H9 (cell line): Measurements from ENCODE around the gene SLC7A1. TPM values are rescaled to one million over a fixed set of nuclear protein-coding genes. Genes with fewer than 3 reads are reported as not detected.

Source experiments
- DNase-seq: peaks from one replicate; pipeline ENCODE4 v3.0.0-alpha.2; 2017
- H2AFZ ChIP-seq: one replicate; pipeline ENCODE4 v1.6.1; 2013; ENCODE audit warnings: mild to moderate bottlenecking, low read length, control low read depth, moderate library complexity
- H2AK5ac ChIP-seq: 2 replicates; pipeline ENCODE4 v1.6.1; 2013; ENCODE audit warnings: low read length, control low read depth, mixed read lengths; ENCODE audit not compliant: insufficient read length
- H2BK120ac ChIP-seq: one replicate; pipeline ENCODE4 v1.6.1; 2013; ENCODE audit warnings: low read depth, mild to moderate bottlenecking, low read length, control low read depth, inconsistent platforms; ENCODE audit not compliant: poor library complexity, severe bottlenecking
- H2BK12ac ChIP-seq: 2 replicates; pipeline ENCODE4 v1.6.1; 2013; ENCODE audit warnings: low read length, control low read depth, mixed read lengths, low read depth; ENCODE audit not compliant: insufficient read length
- H2BK15ac ChIP-seq: 2 replicates; pipeline ENCODE4 v1.6.1; 2013; ENCODE audit warnings: low read depth, low read length, control low read depth
- H2BK20ac ChIP-seq: one replicate; pipeline ENCODE4 v1.6.1; 2013; ENCODE audit warnings: low read depth, mild to moderate bottlenecking, low read length, control low read depth, inconsistent platforms; ENCODE audit not compliant: poor library complexity, severe bottlenecking
- H2BK5ac ChIP-seq: 2 replicates; pipeline ENCODE4 v1.6.1; 2013; ENCODE audit warnings: low read length, control low read depth, mixed read lengths; ENCODE audit not compliant: insufficient read length
- H3K14ac ChIP-seq: 2 replicates; pipeline ENCODE4 v1.6.1; 2013; ENCODE audit warnings: low read length, control low read depth; ENCODE audit not compliant: insufficient read depth
- H3K18ac ChIP-seq: 2 replicates; pipeline ENCODE4 v1.6.1; 2013; ENCODE audit warnings: low read depth, mild to moderate bottlenecking, mixed read lengths, low read length, control low read depth; ENCODE audit not compliant: insufficient read length
- H3K23ac ChIP-seq: 2 replicates; pipeline ENCODE4 v1.6.1; 2013; ENCODE audit warnings: low read length, control low read depth, mixed read lengths, low read depth; ENCODE audit not compliant: insufficient read length
- H3K23me2 ChIP-seq: 2 replicates; pipeline ENCODE4 v1.6.1; 2013; ENCODE audit warnings: low read depth, mild to moderate bottlenecking, mixed read lengths, low read length, control low read depth; ENCODE audit not compliant: insufficient read length, poor library complexity, severe bottlenecking
- H3K27ac ChIP-seq: 2 replicates; pipeline ENCODE4 v1.5.1; 2013; ENCODE audit warnings: low read length, control low read depth, mixed read lengths, low read depth; ENCODE audit not compliant: insufficient read length
- H3K27me3 ChIP-seq: 2 replicates; pipeline ENCODE4 v1.6.1; 2013; ENCODE audit warnings: low read length, control low read depth, inconsistent platforms; ENCODE audit not compliant: insufficient read depth
- H3K4ac ChIP-seq: 2 replicates; pipeline ENCODE4 v1.6.1; 2013; ENCODE audit warnings: low read depth, mild to moderate bottlenecking, control low read depth, inconsistent platforms, low read length, moderate library complexity
- H3K4me1 ChIP-seq: 2 replicates; pipeline ENCODE4 v1.6.1; 2013; ENCODE audit warnings: low read length, control low read depth, inconsistent platforms; ENCODE audit not compliant: insufficient read depth
- H3K4me2 ChIP-seq: 2 replicates; pipeline ENCODE4 v1.6.1; 2013; ENCODE audit warnings: low read length, control low read depth, mixed read lengths; ENCODE audit not compliant: insufficient read length, insufficient read depth
- H3K56ac ChIP-seq: 2 replicates; pipeline ENCODE4 v1.6.1; 2013; ENCODE audit warnings: low read depth, mild to moderate bottlenecking, mixed read lengths, low read length, control low read depth; ENCODE audit not compliant: insufficient read length
- H3K79me1 ChIP-seq: 2 replicates; pipeline ENCODE4 v1.6.1; 2013; ENCODE audit warnings: low read depth, mild to moderate bottlenecking, moderate library complexity, low read length, control low read depth, inconsistent platforms; ENCODE audit not compliant: insufficient read depth, poor library complexity, severe bottlenecking
- H3K79me2 ChIP-seq: 2 replicates; pipeline ENCODE4 v1.6.1; 2013; ENCODE audit warnings: low read length, control low read depth, inconsistent platforms; ENCODE audit not compliant: insufficient read depth
- H3K9ac ChIP-seq: 2 replicates; pipeline ENCODE4 v1.6.1; 2013; ENCODE audit warnings: low read length, control low read depth, mixed read lengths; ENCODE audit not compliant: insufficient read length; ENCODE audit errors: extremely low read depth
- H3K9me3 ChIP-seq: one replicate; pipeline ENCODE4 v1.6.1; 2013; ENCODE audit warnings: low read depth, low read length, inconsistent platforms; ENCODE audit not compliant: control insufficient read depth
- H3T11ph ChIP-seq: one replicate; pipeline ENCODE4 v1.6.1; 2013; ENCODE audit warnings: mild to moderate bottlenecking, low read length, control low read depth, inconsistent platforms
- H4K20me1 ChIP-seq: one replicate; pipeline ENCODE4 v1.6.1; 2013; ENCODE audit not compliant: control insufficient read depth, insufficient read length, insufficient read depth
- H4K5ac ChIP-seq: 2 replicates; pipeline ENCODE4 v1.6.1; 2013; ENCODE audit warnings: low read depth, mild to moderate bottlenecking, mixed read lengths, low read length, control low read depth; ENCODE audit not compliant: insufficient read length
- H4K8ac ChIP-seq: replicated peaks from 2 replicates; pipeline ENCODE4 v1.6.1; 2013; ENCODE audit warnings: low read length, control low read depth, mixed read lengths, low read depth; ENCODE audit not compliant: insufficient read length
- H4K91ac ChIP-seq: 2 replicates; pipeline ENCODE4 v1.6.1; 2013; ENCODE audit warnings: low read depth, mild to moderate bottlenecking, moderate library complexity, mixed read lengths, low read length, control low read depth; ENCODE audit not compliant: insufficient read length
- H3K27ac Mint-ChIP-seq, 3 experiments: 2 replicates in 2 of 3; 3 replicates in 1 of 3; pipeline ENCODE4 v1.8.0; 2020 to 2021; ENCODE audit warnings: mixed read lengths in 3 of 3, mild to moderate bottlenecking in 1 of 3, moderate library complexity in 1 of 3
- H3K27me3 Mint-ChIP-seq: 2 replicates; pipeline ENCODE4 v1.8.0; 2021; ENCODE audit warnings: low read depth, mild to moderate bottlenecking, moderate library complexity, mixed read lengths
- H3K36me3 Mint-ChIP-seq, 3 experiments: 2 replicates in 2 of 3; 3 replicates in 1 of 3; pipeline ENCODE4 v1.8.0; 2020 to 2021; ENCODE audit warnings: low read depth in 3 of 3, mixed read lengths in 3 of 3; ENCODE audit not compliant: insufficient read depth in 1 of 3
- H3K4me1 Mint-ChIP-seq, 2 experiments: 2 replicates each; pipeline ENCODE4 v1.8.0; 2020; ENCODE audit warnings: mixed read lengths in 2 of 2
- H3K4me3 Mint-ChIP-seq, 2 experiments: 2 replicates in 1 of 2; 3 replicates in 1 of 2; pipeline ENCODE4 v1.8.0; 2020 to 2021; ENCODE audit warnings: mild to moderate bottlenecking in 2 of 2, mixed read lengths in 2 of 2, moderate library complexity in 1 of 2
- H3K9me3 Mint-ChIP-seq, 2 experiments: 2 replicates in 1 of 2; 3 replicates in 1 of 2; pipeline ENCODE4 v1.8.0; 2020; ENCODE audit warnings: mild to moderate bottlenecking in 2 of 2, mixed read lengths in 2 of 2, moderate library complexity in 1 of 2
- CTCF ChIP-seq: fragments of 200-600 bp; sonication (generic); conservative IDR thresholded peaks from 3 replicates; pipeline ENCODE4 v1.8.0; 2021; ENCODE audit warnings: antibody characterized with exemption, mild to moderate bottlenecking
- WGBS: extraction: QIAGEN DNeasy Blood & Tissue Kit; methylation state at CpG from one replicate; pipeline ENCODE4 v1.1.7; 2013; ENCODE audit warnings: missing lambda C conversion rate, low lambda C conversion rate, mixed read lengths; ENCODE audit not compliant: insufficient read length; ENCODE audit errors: extremely low coverage; 5-methylcytosine and 5-hydroxymethylcytosine counted together
- total RNA-seq: library from RNA; stranded (reverse); gene quantifications from 2 replicates; pipeline ENCODE4 v1.2.1, GENCODE V29; 2021

SLC7A1 gene
- total RNA-seq, 1 experiment from 2014 or later = 109 TPM

GRCh38 chr13:29529754-29530153 is 65.7 kb downstream of the SLC7A1 start:
- Histone ChIP-seq H2BK120ac (no peak overlapping the region), H3K4ac (no peak overlapping the region), H3K4me1 (no peaks in the 10 kb centered on the region), H3K27ac (no peak overlapping the region), H3K9ac (no peak overlapping the region), H3K79me2 (no peaks in the 10 kb centered on the region), H3K9me3 (no peaks in the 10 kb centered on the region), H2BK15ac (no peak overlapping the region), H4K5ac (no peak overlapping the region), H3K23me2 (no peaks in the 10 kb centered on the region), H3K79me1 (peaks cover 2% of the 10 kb centered on the region), H3K18ac (no peak overlapping the region), H4K91ac (no peak overlapping the region), H4K20me1 (no peaks in the 10 kb centered on the region), H4K8ac (no peak overlapping the region), H3K4me2 (no peak overlapping the region), H2BK20ac (no peak overlapping the region), H3K56ac (no peak overlapping the region), H3T11ph (no peak overlapping the region), H3K23ac (no peak overlapping the region), H3K27me3 (no peaks in the 10 kb centered on the region), H2AK5ac (no peak overlapping the region), H3K14ac (no peak overlapping the region), H2AFZ (no peak overlapping the region), H2BK12ac (no peak overlapping the region), H2BK5ac (no peak overlapping the region)
- no peak for DNase-seq
- Mint-ChIP-seq H3K36me3 (peaks cover 27 to 81% (median 63%) of the 10 kb centered on the region in 3 experiments), H3K4me1 (no peaks in the 10 kb centered on the region), H3K9me3 (no peaks in the 10 kb centered on the region), H3K27ac (no peak overlapping the region), H3K27me3 (no peaks in the 10 kb centered on the region), H3K4me3 (no peak overlapping the region)
- TF ChIP-seq CTCF = no peak
- WGBS = no CpG with 5 or more reads among the region's 5 CpGs
